Measurements from ENCODE around the gene CHD9. TPM values are rescaled to one million over a fixed set of nuclear protein-coding genes. Genes with fewer than 3 reads are reported as not detected.

CHD9 gene
- polyA plus RNA-seq, 3 donors: 15.8 to 26.1 (median 22.5) TPM

GRCh38 chr16:53115773-53116172 is 61.0 kb downstream of the CHD9 start:
- DNase-seq: no peak
- H3K4me1 ChIP-seq (ENCODE audit: control insufficient read depth in 1 of 2, insufficient read depth in 2 of 2, low read length in 2 of 2): no peaks in the 10 kb centered on the region
- H3K27me3 ChIP-seq (ENCODE audit: control insufficient read depth in 2 of 2, insufficient read depth in 2 of 2, low read length in 2 of 2): no peaks in the 10 kb centered on the region
- Mint-ChIP-seq H3K9me3 (no peaks in the 10 kb centered on the region), H3K27me3 (ENCODE audit: low read depth in 3 of 3) (no peaks in the 10 kb centered on the region), H3K4me3 (no peak overlapping the region), H3K36me3 (peaks cover 3 to 5% of the 10 kb centered on the region in 2 donors), H3K4me1 (no peaks in the 10 kb centered on the region), H3K27ac (no peak overlapping the region)
- intact Hi-C loops (cut with micrococcal nuclease): loop anchor here in 1 of 2 donors (10.0 kb wide), 1 partner anchor 51 kb away; no protein-coding TSS in a partner anchor
- H4K20me1 ChIP-seq (ENCODE audit: insufficient read depth, low read length): peaks cover 7% of the 10 kb centered on the region
- H3K9me3 ChIP-seq (replicated peaks in 1 of 2; ENCODE audit: control insufficient read depth in 1 of 2, insufficient read depth in 1 of 2, low read length in 2 of 2): no peaks in the 10 kb centered on the region
- no peaks in the 10 kb centered on the region for H3K36me3 ChIP-seq (replicated peaks in 1 of 2; ENCODE audit: control insufficient read depth in 1 of 2, insufficient read depth in 2 of 2, low read length in 2 of 2)
- peaks cover 6% of the 10 kb centered on the region for H3K79me2 ChIP-seq (ENCODE audit: insufficient read depth, low read length)
- H3K27ac ChIP-seq (ENCODE audit: low read depth in 1 of 2, low read length in 2 of 2): no peak overlapping the region
- no peak overlapping the region for H3K4me3 ChIP-seq (replicated peaks in 1 of 3; ENCODE audit: low read depth in 2 of 3, low read length in 3 of 3)
- no peak overlapping the region for H3K4me2 ChIP-seq (replicated peaks; ENCODE audit: extremely low read depth, low read length, poor library complexity, severe bottlenecking)
- 82% methylated on average over 3 of the region's 4 CpGs for WGBS (ENCODE audit: insufficient coverage)
- H3K9ac ChIP-seq (ENCODE audit: insufficient read depth, low read length, poor library complexity, severe bottlenecking): no peak overlapping the region
- H2AFZ ChIP-seq (ENCODE audit: insufficient read depth, low read depth, low read length, poor library complexity, severe bottlenecking): no peak overlapping the region
- TF ChIP-seq CTCF (IDR thresholded peaks at IDR 0.05): no peak

DNA sequence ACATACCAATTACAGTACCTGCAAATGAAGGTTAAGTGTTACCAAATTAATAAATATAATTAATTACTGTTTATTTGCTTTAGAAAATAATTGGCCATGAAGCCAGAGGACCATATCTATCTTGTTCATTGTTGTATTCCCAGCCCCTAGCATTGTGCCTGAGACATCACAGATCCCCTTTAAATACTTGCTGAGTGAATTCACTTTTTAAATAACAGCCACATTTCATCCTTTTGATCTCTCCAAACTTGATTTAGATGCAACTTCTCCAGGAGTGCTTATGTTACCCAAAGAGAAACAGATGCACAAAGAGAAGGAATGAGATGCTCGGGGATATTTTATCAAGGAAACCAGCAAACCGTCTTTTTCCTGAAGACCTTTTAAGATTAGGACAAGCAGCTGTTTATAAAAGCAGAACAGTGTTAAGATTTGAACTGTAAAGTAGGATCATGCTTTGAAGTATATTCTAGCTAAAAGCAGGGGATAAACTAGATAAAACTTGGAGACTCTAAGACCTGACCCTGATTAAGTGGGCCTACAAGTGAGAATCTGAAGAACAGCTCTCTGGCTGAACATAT is 66.3 kb downstream of the CHD9 start:
- Histone ChIP-seq H3K79me2 (ENCODE audit: insufficient read depth, low read length) (no peaks in the 10 kb centered on the region), H3K4me2 (replicated peaks; ENCODE audit: extremely low read depth, low read length, poor library complexity, severe bottlenecking) (no peak overlapping the region), H3K27me3 (ENCODE audit: control insufficient read depth in 2 of 2, insufficient read depth in 2 of 2, low read length in 2 of 2) (no peaks in the 10 kb centered on the region), H3K4me1 (ENCODE audit: control insufficient read depth in 1 of 2, insufficient read depth in 2 of 2, low read length in 2 of 2) (peaks cover 0 to 6% of the 10 kb centered on the region in 2 donors), H3K4me3 (replicated peaks in 1 of 3; ENCODE audit: low read depth in 2 of 3, low read length in 3 of 3) (no peak overlapping the region), H3K27ac (ENCODE audit: low read depth in 1 of 2, low read length in 2 of 2) (peak overlapping the region in 1 of 2 donors; percentile 2), H3K36me3 (replicated peaks in 1 of 2; ENCODE audit: control insufficient read depth in 1 of 2, insufficient read depth in 2 of 2, low read length in 2 of 2) (no peaks in the 10 kb centered on the region), H3K9me3 (replicated peaks in 1 of 2; ENCODE audit: control insufficient read depth in 1 of 2, insufficient read depth in 1 of 2, low read length in 2 of 2) (no peaks in the 10 kb centered on the region), H2AFZ (ENCODE audit: insufficient read depth, low read depth, low read length, poor library complexity, severe bottlenecking) (no peak overlapping the region), H3K9ac (ENCODE audit: insufficient read depth, low read length, poor library complexity, severe bottlenecking) (no peak overlapping the region), H4K20me1 (ENCODE audit: insufficient read depth, low read length) (peaks cover under 1% of the 10 kb centered on the region)
- H3K27ac Mint-ChIP-seq: peak overlapping the region in 2 of 7 donors; percentile 29 to 46
- DNase-seq: no peak
- peaks cover 8% of the 10 kb centered on the region in 2 donors for H3K36me3 Mint-ChIP-seq
- H3K4me1 Mint-ChIP-seq: peaks cover 9% of the 10 kb centered on the region
- intact Hi-C loops (cut with micrococcal nuclease): no loop called here
- H3K27me3 Mint-ChIP-seq (ENCODE audit: low read depth in 3 of 3): no peaks in the 10 kb centered on the region
- H3K4me3 Mint-ChIP-seq: no peak overlapping the region
- peaks cover 0 to 2% (median 0%) of the 10 kb centered on the region in 7 donors for H3K9me3 Mint-ChIP-seq
- WGBS (ENCODE audit: insufficient coverage): 0% methylated on average over 2 of the region's 2 CpGs
- no peak for TF ChIP-seq CTCF (IDR thresholded peaks at IDR 0.05)
